ENCODE data around the gene SH3BGRL2.

DNA sequence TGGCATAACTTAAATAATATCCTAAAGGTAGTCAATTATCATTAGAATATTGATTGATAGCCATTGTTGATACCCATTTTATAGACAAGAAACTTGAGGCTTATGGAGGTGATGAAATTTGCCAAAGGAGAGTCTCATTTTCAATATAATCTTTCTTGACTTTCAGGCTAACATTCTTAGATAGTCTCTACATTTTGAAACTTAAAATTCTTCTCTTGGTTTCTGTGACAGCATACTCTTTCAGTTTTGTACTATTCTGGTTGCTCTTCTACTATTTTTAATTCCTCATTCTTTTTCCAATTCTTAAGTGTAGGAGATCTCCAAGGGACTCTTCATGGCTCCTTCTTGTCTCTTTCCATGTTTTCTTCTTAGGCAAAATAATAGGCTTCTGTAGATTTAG lies 3.7 kb upstream of the SH3BGRL2 start:
- TF ChIP-seq CTCF (IDR thresholded peaks at IDR 0.05) (no peak), POLR2A (IDR thresholded peaks at IDR 0.05) (no peak)
